H1 (cell line): Measurements from ENCODE around the gene DCDC2. TPM values are rescaled to one million over a fixed set of nuclear protein-coding genes. Genes with fewer than 3 reads are reported as not detected.

Experiments
- CTCF ChIA-PET: fragments of 300-600 bp; sonication (Branson Sonifier 250); formaldehyde crosslinking; loops from one replicate; lab custom pipeline; 2021; ENCODE audit not compliant: partially characterized antibody; lab: Charles Lee
- POLR2A ChIA-PET: fragments of 300-600 bp; sonication (Branson Sonifier 250); formaldehyde crosslinking; loops from one replicate; lab custom pipeline; 2021; ENCODE audit warnings: inconsistent platforms; ENCODE audit not compliant: partially characterized antibody; lab: Charles Lee
- DNase-seq, 2 experiments: peaks; one replicate each; pipeline versions ENCODE4 v3.0.0 to v3.0.0-alpha.2; 2010 to 2022; ENCODE audit warnings: low spot score in 2 of 2, low read depth in 1 of 2, mixed read lengths in 1 of 2
- FAIRE-seq: peaks from 2 replicates; lab custom pipeline; 2011; peaks lifted over from hg19 to GRCh38; lab: Jason Lieb, UNC
- H2AFZ ChIP-seq: 2 replicates; pipeline ENCODE4 v1.8.1; 2012; ENCODE audit warnings: low read length, inconsistent platforms
- H2AK5ac ChIP-seq: 2 replicates; pipeline ENCODE4 v1.6.1; 2013; ENCODE audit warnings: low read depth, low read length
- H2BK120ac ChIP-seq: replicated peaks from 2 replicates; pipeline ENCODE3; 2013; ENCODE audit warnings: low read depth, low read length, inconsistent platforms
- H2BK12ac ChIP-seq: 2 replicates; pipeline ENCODE4 v1.6.1; 2013; ENCODE audit warnings: low read depth, low read length
- H2BK15ac ChIP-seq: 2 replicates; pipeline ENCODE4 v1.6.1; 2013; ENCODE audit warnings: low read length
- H2BK20ac ChIP-seq: 2 replicates; pipeline ENCODE4 v1.6.1; 2013; ENCODE audit warnings: low read length
- H2BK5ac ChIP-seq: 2 replicates; pipeline ENCODE4 v1.6.1; 2013; ENCODE audit warnings: low read depth, low read length
- H3K14ac ChIP-seq: 2 replicates; pipeline ENCODE4 v1.6.1; 2013; ENCODE audit warnings: inconsistent platforms; ENCODE audit not compliant: insufficient read length
- H3K18ac ChIP-seq: 2 replicates; pipeline ENCODE4 v1.6.1; 2013; ENCODE audit warnings: low read length; ENCODE audit errors: extremely low read depth
- H3K23ac ChIP-seq: 2 replicates; pipeline ENCODE4 v1.6.1; 2013; ENCODE audit warnings: inconsistent platforms; ENCODE audit not compliant: insufficient read length
- H3K23me2 ChIP-seq: 2 replicates; pipeline ENCODE4 v1.6.1; 2013; ENCODE audit warnings: low read depth, low read length
- H3K27ac ChIP-seq: 2 replicates; pipeline ENCODE4 v1.6.1; 2011; ENCODE audit warnings: low read depth, low read length, inconsistent platforms
- H3K27me3 ChIP-seq, 4 experiments: replicated peaks in 1 of 4; 1 replicate in 1 of 4; 2 replicates in 3 of 4; pipeline versions ENCODE4 v1.6.1 to v1.8.1; 2011 to 2013; ENCODE audit warnings: low read length in 3 of 4, mild to moderate bottlenecking in 3 of 4, inconsistent platforms in 2 of 4, mixed read lengths in 2 of 4, moderate library complexity in 1 of 4; ENCODE audit not compliant: control insufficient read depth in 3 of 4, insufficient read depth in 3 of 4; ENCODE audit errors: extremely low read depth in 1 of 4
- H3K36me3 ChIP-seq, 4 experiments: 2 replicates each; pipeline versions ENCODE4 v1.6.1 to v1.8.1; 2011 to 2013; ENCODE audit warnings: mild to moderate bottlenecking in 4 of 4, low read length in 3 of 4, moderate library complexity in 2 of 4, control low read depth in 1 of 4, inconsistent platforms in 1 of 4; ENCODE audit not compliant: insufficient read depth in 4 of 4, control insufficient read depth in 2 of 4
- H3K4ac ChIP-seq: replicated peaks from 2 replicates; pipeline ENCODE3; 2013; ENCODE audit warnings: low read length, low read depth, mixed read lengths, inconsistent platforms; ENCODE audit not compliant: insufficient read length
- H3K4me1 ChIP-seq, 4 experiments: replicated peaks in 1 of 4; 1 replicate in 1 of 4; 2 replicates in 3 of 4; pipeline versions ENCODE4 v1.6.1 to v1.8.1; 2011 to 2013; ENCODE audit warnings: low read length in 3 of 4, inconsistent platforms in 2 of 4, mixed read lengths in 1 of 4; ENCODE audit not compliant: insufficient read depth in 4 of 4, control insufficient read depth in 3 of 4
- H3K4me2 ChIP-seq, 2 experiments: 2 replicates each; pipeline versions ENCODE4 v1.6.1 to v1.8.1; 2011 to 2013; ENCODE audit warnings: low read depth in 2 of 2, low read length in 2 of 2, control low read depth in 1 of 2, inconsistent platforms in 1 of 2, mild to moderate bottlenecking in 1 of 2; ENCODE audit not compliant: insufficient read depth in 1 of 2
- H3K4me3 ChIP-seq, 4 experiments: fragments of 200-600, 300-600 bp in 1 of 4; sonication (generic), shearing (Covaris generic), sonication (Bioruptor Twin) in 1 of 4; 2 replicates each; pipeline versions ENCODE4 v1.5.1 to v1.8.1; 2011 to 2016; ENCODE audit warnings: low read length in 4 of 4, low read depth in 3 of 4, control low read depth in 2 of 4, inconsistent platforms in 2 of 4, mild to moderate bottlenecking in 2 of 4, mixed read lengths in 1 of 4, moderate library complexity in 1 of 4; ENCODE audit not compliant: insufficient read depth in 2 of 4; ENCODE audit errors: extremely low read depth in 1 of 4
- H3K56ac ChIP-seq: replicated peaks from 2 replicates; pipeline ENCODE3; 2013; ENCODE audit warnings: low read depth, mild to moderate bottlenecking, mixed read lengths, low read length, inconsistent platforms; ENCODE audit not compliant: insufficient read length
- H3K79me1 ChIP-seq: 2 replicates; pipeline ENCODE4 v1.6.1; 2013; ENCODE audit warnings: low read depth, low read length, control low read depth
- H3K79me2 ChIP-seq, 2 experiments: 2 replicates each; pipeline versions ENCODE4 v1.6.1 to v1.8.1; 2012 to 2013; ENCODE audit warnings: low read length in 2 of 2, mild to moderate bottlenecking in 2 of 2, inconsistent platforms in 1 of 2; ENCODE audit not compliant: insufficient read depth in 2 of 2, control insufficient read depth in 1 of 2
- H3K9ac ChIP-seq, 4 experiments: replicated peaks in 1 of 4; 1 replicate in 1 of 4; 2 replicates in 3 of 4; pipeline versions ENCODE4 v1.6.1 to v1.8.1; 2011 to 2013; ENCODE audit warnings: low read depth in 3 of 4, low read length in 3 of 4, control low read depth in 2 of 4, mild to moderate bottlenecking in 2 of 4, moderate library complexity in 2 of 4, inconsistent platforms in 1 of 4; ENCODE audit errors: extremely low read depth in 1 of 4
- H3K9me3 ChIP-seq, 2 experiments: 2 replicates each; pipeline versions ENCODE4 v1.6.1 to v1.8.1; 2012 to 2013; ENCODE audit warnings: mild to moderate bottlenecking in 2 of 2, moderate library complexity in 2 of 2, control low read depth in 1 of 2, inconsistent platforms in 1 of 2, low read depth in 1 of 2, low read length in 1 of 2, mixed read lengths in 1 of 2; ENCODE audit not compliant: insufficient read depth in 2 of 2
- H4K20me1 ChIP-seq, 2 experiments: replicated peaks in 1 of 2; 2 replicates each; pipeline versions ENCODE3 to v1.8.1; 2011 to 2013; ENCODE audit warnings: inconsistent platforms in 2 of 2, low read length in 2 of 2, mild to moderate bottlenecking in 1 of 2; ENCODE audit not compliant: insufficient read depth in 2 of 2, control insufficient read depth in 1 of 2
- H4K5ac ChIP-seq: 2 replicates; pipeline ENCODE4 v1.6.1; 2013; ENCODE audit warnings: low read length, low read depth, mixed read lengths, inconsistent platforms; ENCODE audit not compliant: insufficient read length
- H4K8ac ChIP-seq: 2 replicates; pipeline ENCODE4 v1.8.0; 2013; ENCODE audit warnings: mild to moderate bottlenecking, moderate library complexity, low read length, inconsistent platforms; ENCODE audit not compliant: insufficient read depth; ENCODE audit errors: extremely low read depth
- H4K91ac ChIP-seq: replicated peaks from 2 replicates; pipeline ENCODE3; 2013; ENCODE audit warnings: low read length, mixed read lengths, inconsistent platforms; ENCODE audit not compliant: insufficient read length
- PHF8 ChIP-seq: fragments of 200-600 bp; sonication (generic); conservative IDR thresholded peaks from 2 replicates; pipeline ENCODE4 v1.7.1; 2012; ENCODE audit warnings: low read depth, mild to moderate bottlenecking, inconsistent platforms, low read length, moderate library complexity
- RAD21 ChIP-seq, 2 experiments: IDR thresholded peaks in 1 of 2; conservative IDR thresholded peaks in 1 of 2; 2 replicates each; pipeline ENCODE4 v1.6.1; 2011; ENCODE audit warnings: low read depth in 2 of 2, low read length in 2 of 2, improper control_type of control experiment in 1 of 2, inconsistent platforms in 1 of 2, mild to moderate bottlenecking in 1 of 2, moderate library complexity in 1 of 2
- SIN3A ChIP-seq, 2 experiments: IDR thresholded peaks in 1 of 2; conservative IDR thresholded peaks in 1 of 2; 2 replicates each; pipeline ENCODE4 v1.6.1; 2011 to 2012; ENCODE audit warnings: low read length in 2 of 2, improper control_type of control experiment in 1 of 2, low read depth in 1 of 2, mild to moderate bottlenecking in 1 of 2
- WGBS, 2 experiments: shearing (Covaris generic) in 1 of 2; methylation state at CpG; one replicate each; pipeline versions ENCODE4 v1.1.6 to v1.1.7; 2013 to 2015; ENCODE audit warnings: low lambda C conversion rate in 2 of 2, mixed read lengths in 2 of 2, inconsistent platforms in 1 of 2, low coverage in 1 of 2, missing lambda C conversion rate in 1 of 2; ENCODE audit not compliant: insufficient replicate concordance in 2 of 2, insufficient coverage in 1 of 2, insufficient read length in 1 of 2; ENCODE audit errors: extremely low coverage in 1 of 2, missing lambda C conversion rate in 1 of 2; 5-methylcytosine and 5-hydroxymethylcytosine counted together
- polyA plus RNA-seq, 7 experiments: library from polyadenylated mRNA; depleted of rRNA in 3 of 7; stranded (reverse) in 5 of 7; unstranded in 2 of 7; fragments of >200 nt in 5 of 7; fragments of 200-250 nt in 2 of 7; gene quantifications; 1 replicate in 5 of 7; 2 replicates in 1 of 7; 4 replicates in 1 of 7; pipeline versions ENCODE4 v1.2.1 to v1.2.3, GENCODE V29; 2011 to 2013; ENCODE audit warnings: missing spikeins in 2 of 7, mixed read lengths in 2 of 7
- total RNA-seq: library from RNA; stranded (reverse); fragmentation: NEBNext Ultra II Directional; extraction: Animal tissue kit (Norgen Biotek cat#: 25700); gene quantifications from 2 replicates; pipeline ENCODE4 v1.2.1, GENCODE V29; 2021
- TF ChIP-seq, protein P1 (sequence below), 3 experiments: IDR thresholded peaks; 1 replicate in 2 of 3; 2 replicates in 1 of 3; pipeline versions ENCODE4 v1.5.1 to v1.6.1; 2011; ENCODE audit warnings: low read length in 3 of 3, mild to moderate bottlenecking in 3 of 3, inconsistent platforms in 2 of 3, low read depth in 1 of 3, moderate library complexity in 1 of 3; ENCODE audit not compliant: insufficient read depth in 1 of 3; ENCODE audit errors: control extremely low read depth in 1 of 3

DCDC2 gene
- total and polyA plus RNA-seq, 2 of the 8 experiments (the other 6 are each of a cell fraction or from before 2014, with no cell fraction given), result 0.03 to 0.15 TPM

DNA sequence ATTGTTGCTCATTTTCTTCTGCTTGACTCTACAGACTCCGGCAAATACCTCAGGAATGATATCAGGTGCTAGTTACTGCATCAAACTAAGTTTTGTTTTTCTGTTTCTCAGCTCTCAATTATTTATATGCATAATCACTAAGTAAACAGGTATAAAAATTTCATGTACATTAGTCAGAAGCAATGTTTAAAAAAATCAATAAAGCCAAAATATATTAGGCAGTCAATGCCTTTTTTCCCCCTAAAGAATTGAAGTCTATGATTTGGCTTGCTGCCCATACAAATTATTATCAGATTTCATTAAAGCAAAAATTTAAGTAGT is 24.3 kb upstream of the DCDC2 start:
- Histone ChIP-seq H3K23me2 (no peaks in the 10 kb centered on the region), H2AK5ac (no peak overlapping the region), H4K91ac (no peak overlapping the region), H3K23ac (no peak overlapping the region)
- TF ChIP-seq, protein P1, sequence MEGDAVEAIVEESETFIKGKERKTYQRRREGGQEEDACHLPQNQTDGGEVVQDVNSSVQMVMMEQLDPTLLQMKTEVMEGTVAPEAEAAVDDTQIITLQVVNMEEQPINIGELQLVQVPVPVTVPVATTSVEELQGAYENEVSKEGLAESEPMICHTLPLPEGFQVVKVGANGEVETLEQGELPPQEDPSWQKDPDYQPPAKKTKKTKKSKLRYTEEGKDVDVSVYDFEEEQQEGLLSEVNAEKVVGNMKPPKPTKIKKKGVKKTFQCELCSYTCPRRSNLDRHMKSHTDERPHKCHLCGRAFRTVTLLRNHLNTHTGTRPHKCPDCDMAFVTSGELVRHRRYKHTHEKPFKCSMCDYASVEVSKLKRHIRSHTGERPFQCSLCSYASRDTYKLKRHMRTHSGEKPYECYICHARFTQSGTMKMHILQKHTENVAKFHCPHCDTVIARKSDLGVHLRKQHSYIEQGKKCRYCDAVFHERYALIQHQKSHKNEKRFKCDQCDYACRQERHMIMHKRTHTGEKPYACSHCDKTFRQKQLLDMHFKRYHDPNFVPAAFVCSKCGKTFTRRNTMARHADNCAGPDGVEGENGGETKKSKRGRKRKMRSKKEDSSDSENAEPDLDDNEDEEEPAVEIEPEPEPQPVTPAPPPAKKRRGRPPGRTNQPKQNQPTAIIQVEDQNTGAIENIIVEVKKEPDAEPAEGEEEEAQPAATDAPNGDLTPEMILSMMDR (IDR thresholded peaks at IDR 0.05; ENCODE audit: control extremely low read depth in 1 of 3, insufficient read depth in 1 of 3, low read depth in 1 of 3, low read length in 3 of 3), result no peak
- TF ChIP-seq PHF8 (no peak), SIN3A (conservative IDR thresholded peaks at IDR 0.05 in 1 of 2, IDR thresholded peaks at IDR 0.05 in 1 of 2; ENCODE audit: low read depth in 1 of 2, low read length in 2 of 2) (no peak), RAD21 (IDR thresholded peaks at IDR 0.05 in 1 of 2, conservative IDR thresholded peaks at IDR 0.05 in 1 of 2; ENCODE audit: low read depth in 2 of 2, low read length in 2 of 2) (no peak)
- TF ChIP-seq, all 59 proteins: peak for 0
- Histone ChIP-seq H3K14ac (no peak overlapping the region), H3K79me2 (no peaks in the 10 kb centered on the region), H4K5ac (no peak overlapping the region), H3K36me3 (no peaks in the 10 kb centered on the region), H2BK20ac (no peak overlapping the region), H3K4me1 (no peaks in the 10 kb centered on the region), H2BK15ac (no peak overlapping the region), H3K27ac (no peak overlapping the region), H4K20me1 (no peaks in the 10 kb centered on the region), H2BK5ac (no peak overlapping the region), H2BK120ac (no peak overlapping the region), H3K27me3 (no peaks in the 10 kb centered on the region), H3K4me3 (no peak overlapping the region), H3K9ac (no peak overlapping the region), H2BK12ac (no peak overlapping the region), H3K9me3 (no peaks in the 10 kb centered on the region), H3K4me2 (no peak overlapping the region), H3K4ac (no peak overlapping the region), H3K56ac (no peak overlapping the region), H2AFZ (no peak overlapping the region), H3K79me1 (no peaks in the 10 kb centered on the region), H3K18ac (no peak overlapping the region), H4K8ac (no peak overlapping the region)
- CTCF ChIA-PET, result interaction anchor here (1.1 kb wide), 1 partner anchor 22 kb away, joined by 3 read pairs; no protein-coding TSS in a partner anchor
- POLR2A ChIA-PET, result no interaction called here
- DNase-seq, result no peak
- 95% methylated on average over 1 of the region's 1 CpG; no CpG with 5 or more reads in 1 of the 2 experiments for WGBS, 2 experiments
- no peak for FAIRE-seq
